GM12878 (cell line): ENCODE data around the gene AQP5. TPM values are rescaled to one million over a fixed set of nuclear protein-coding genes. Genes with fewer than 3 reads are reported as not detected.

Source experiments
- ATAC-seq: fragments of 200-7000 bp; cut with Tn5 transposase; 3 replicates; pipeline ENCODE4 v1.9.1; 2020; ENCODE audit warnings: mild to moderate bottlenecking, moderate library complexity
- BruUV-seq: library from RNA; stranded (reverse); fragments of 400-500 nt; replicated peaks from 2 replicates; lab custom pipeline; 2021; lab: Mats Ljungman, UMichigan
- CTCF ChIA-PET: fragments of 300-600 bp; sonication (Branson Sonifier 250); formaldehyde crosslinking; extraction: SDS; loops from one replicate; lab custom pipeline; 2021; ENCODE audit warnings: inconsistent platforms; lab: Yijun Ruan, JAX
- POLR2A ChIA-PET: fragments of 350-600 bp; formaldehyde crosslinking; extraction: SDS; loops from one replicate; lab custom pipeline; 2021; ENCODE audit warnings: inconsistent platforms; lab: Charles Lee
- RAD21 ChIA-PET: fragments of 300-600 bp; sonication (Branson Sonifier 250); formaldehyde crosslinking; loops from one replicate; lab custom pipeline; 2023; ENCODE audit warnings: antibody characterized with exemption; ENCODE audit not compliant: unreplicated experiment; lab: Charles Lee
- SMC1A ChIA-PET: fragments of 300-600 bp; sonication (Branson Sonifier 250); formaldehyde crosslinking; loops from one replicate; lab custom pipeline; 2023; ENCODE audit not compliant: unreplicated experiment, uncharacterized antibody; lab: Charles Lee
- DNase-seq: peaks from one replicate; pipeline ENCODE4 v3.0.0-alpha.2; 2011; ENCODE audit warnings: low read depth, low spot score
- FAIRE-seq: peaks from 3 replicates; lab custom pipeline; 2011; peaks lifted over from hg19 to GRCh38; lab: Jason Lieb, UNC
- H2AFZ ChIP-seq: 2 replicates; pipeline ENCODE4 v1.6.0; 2011; ENCODE audit warnings: low read depth, low read length, control low read depth; ENCODE audit not compliant: control insufficient read depth
- H3K27ac ChIP-seq: 2 replicates; pipeline ENCODE4 v1.5.1; 2011; ENCODE audit warnings: control low read depth; ENCODE audit not compliant: control insufficient read depth, insufficient read depth
- H3K27me3 ChIP-seq, 2 experiments: replicated peaks in 1 of 2; 2 replicates each; pipeline versions ENCODE4 v1.6.0 to v1.6.1; 2011; ENCODE audit warnings: low read length in 1 of 2; ENCODE audit not compliant: control insufficient read depth in 2 of 2, insufficient read depth in 2 of 2
- H3K36me3 ChIP-seq, 2 experiments: 2 replicates each; pipeline ENCODE4 v1.5.1; 2011; ENCODE audit warnings: low read length in 1 of 2; ENCODE audit not compliant: control insufficient read depth in 2 of 2, insufficient read depth in 2 of 2
- H3K4me1 ChIP-seq: 2 replicates; pipeline ENCODE4 v1.6.1; 2011; ENCODE audit warnings: mild to moderate bottlenecking, low read length, moderate library complexity, mixed read lengths; ENCODE audit not compliant: control insufficient read depth, insufficient read depth
- H3K4me2 ChIP-seq: 2 replicates; pipeline ENCODE4 v1.6.0; 2011; ENCODE audit warnings: control low read depth; ENCODE audit not compliant: control insufficient read depth, insufficient read depth
- H3K4me3 ChIP-seq: fragments of 200-600 bp; sonication (generic); 2 replicates; pipeline ENCODE4 v1.5.1; 2016
- H3K79me2 ChIP-seq: 2 replicates; pipeline ENCODE4 v1.6.0; 2011; ENCODE audit warnings: low read length; ENCODE audit not compliant: control insufficient read depth, insufficient read depth
- H3K9ac ChIP-seq: 2 replicates; pipeline ENCODE4 v1.8.0; 2011; ENCODE audit warnings: low read length, control low read depth, mixed read lengths; ENCODE audit not compliant: control insufficient read depth, insufficient read depth
- H3K9me3 ChIP-seq: replicated peaks from 3 replicates; pipeline ENCODE4 v1.5.1; 2011; ENCODE audit warnings: mild to moderate bottlenecking, low read length; ENCODE audit not compliant: control insufficient read depth, insufficient read depth
- H4K20me1 ChIP-seq: 2 replicates; pipeline ENCODE4 v1.6.0; 2011; ENCODE audit not compliant: control insufficient read depth, insufficient read depth
- EGR1 ChIP-seq, 2 experiments: IDR thresholded peaks; 1 replicate in 1 of 2; 2 replicates in 1 of 2; pipeline ENCODE4 v1.6.1; 2011 to 2012; ENCODE audit warnings: low read depth in 2 of 2, low read length in 2 of 2, borderline replicate concordance in 1 of 2, mild to moderate bottlenecking in 1 of 2, moderate library complexity in 1 of 2
- NR2C2 ChIP-seq: IDR thresholded peaks from 2 replicates; pipeline ENCODE4 v1.6.1; 2011; ENCODE audit warnings: borderline replicate concordance, low read depth; ENCODE audit not compliant: control insufficient read depth, insufficient read length
- STAT1 ChIP-seq: fragments of 450-650 bp; conservative IDR thresholded peaks from 2 replicates; pipeline ENCODE4 v1.6.1; 2014; ENCODE audit warnings: antibody characterized with exemption, mild to moderate bottlenecking
- ZNF274 ChIP-seq: IDR thresholded peaks from one replicate; pipeline ENCODE4 v1.8.0; 2011; ENCODE audit not compliant: insufficient read length, insufficient read depth
- WGBS: methylation state at CpG from one replicate; pipeline ENCODE4 v1.1.6; 2016; ENCODE audit warnings: low lambda C conversion rate; ENCODE audit not compliant: insufficient replicate concordance, insufficient coverage; ENCODE audit errors: missing lambda C conversion rate; 5-methylcytosine and 5-hydroxymethylcytosine counted together
- in situ Hi-C: fragments of 300-500 bp; cut with MboI; formaldehyde crosslinking; loops from 9 replicates; pipeline ENCODE4 v1.14.3; 2018; ENCODE audit warnings: mixed read lengths
- intact Hi-C: fragments of 100-400 bp; cut with micrococcal nuclease; formaldehyde crosslinking; loops from one replicate; pipeline ENCODE4 v1.14.2; 2022; ENCODE audit not compliant: unreplicated experiment
- polyA plus RNA-seq, 11 experiments: library from polyadenylated mRNA; depleted of rRNA in 4 of 11; unstranded in 6 of 11; stranded (reverse) in 5 of 11; fragments of >200 nt; fragmentation: Nextera tagmentation in 4 of 11; fragmentation: Illumina TruSeq in 1 of 11; extraction: Ambion mirVana in 4 of 11; extraction: Trizol in 1 of 11; gene quantifications; 1 replicate in 1 of 11; 2 replicates in 10 of 11; pipeline versions ENCODE4 v1.2.1 to v1.2.3, GENCODE V29; 2011 to 2016; ENCODE audit warnings: inconsistent platforms in 2 of 11, missing spikeins in 2 of 11, low read depth in 1 of 11
- total RNA-seq, 4 experiments: library from RNA; depleted of rRNA in 3 of 4; stranded (reverse); fragments of >200 nt in 3 of 4; fragmentation: Illumina TruSeq in 1 of 4; extraction: Trizol in 1 of 4; gene quantifications; 2 replicates each; pipeline versions ENCODE4 v1.2.1 to v1.2.3, GENCODE V29; 2013 to 2021
- TF ChIP-seq, protein P1 (sequence below): IDR thresholded peaks from 2 replicates; pipeline ENCODE4 v1.6.1; 2011; ENCODE audit warnings: mild to moderate bottlenecking, low read depth, low read length, moderate library complexity; ENCODE audit not compliant: insufficient replicate concordance
- TF ChIP-seq, protein P2 (sequence below): IDR thresholded peaks from 2 replicates; pipeline ENCODE4 v1.6.1; 2011; ENCODE audit warnings: borderline replicate concordance, low read depth, mild to moderate bottlenecking, moderate library complexity, low read length; ENCODE audit not compliant: insufficient read depth, poor library complexity, severe bottlenecking
- TF ChIP-seq, protein P3 (sequence below): fragments of 450-650 bp; IDR thresholded peaks from 2 replicates; pipeline ENCODE4 v1.6.1; 2017; ENCODE audit warnings: mild to moderate bottlenecking, moderate library complexity

The AQP5 gene
- total and polyA plus RNA-seq, 10 of the 15 experiments (the other 5 are each of a cell fraction or from before 2014, with no cell fraction given), result not detected

DNA sequence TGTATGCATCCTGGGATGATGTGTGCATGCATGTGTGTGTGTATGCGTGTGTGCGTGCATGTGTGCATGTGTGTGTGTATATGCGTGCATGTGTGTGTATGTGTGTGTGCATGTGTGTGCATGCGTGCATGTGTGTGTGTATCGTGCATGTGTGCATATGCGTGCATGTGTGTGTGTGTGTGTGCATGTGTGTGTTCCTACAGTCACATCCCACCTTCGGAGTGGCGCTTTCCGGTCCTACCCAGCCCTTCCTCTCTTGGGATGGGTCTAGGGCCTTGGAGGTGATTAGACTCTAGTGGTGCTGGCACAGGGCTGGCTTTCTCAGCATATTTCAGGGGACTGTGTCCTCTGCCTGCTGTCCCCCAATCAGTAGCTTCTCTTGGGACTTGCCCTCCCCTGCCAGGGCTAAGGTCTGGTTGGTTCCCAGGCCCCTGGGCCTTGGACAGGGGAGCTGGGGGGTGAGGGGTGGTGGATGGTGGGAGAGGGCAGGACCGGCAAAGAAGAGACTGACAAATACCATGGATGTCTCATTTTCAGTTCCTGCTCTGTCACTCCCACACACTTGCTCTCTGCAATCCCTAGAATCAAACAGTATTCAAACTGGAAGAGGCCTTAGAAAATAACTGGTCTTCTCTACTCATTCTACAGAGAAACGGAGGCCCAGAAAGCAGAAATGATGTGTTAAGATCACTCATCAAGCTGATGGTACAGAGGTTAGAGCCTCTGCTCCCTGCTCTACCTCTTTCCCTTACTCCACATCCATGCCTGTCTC lies 36.1 kb upstream of the AQP5 start:
- ChIA-PET POLR2A (interaction anchor here (0.6 kb wide), 1 partner anchor 146 kb away, joined by 3 read pairs; no protein-coding TSS in a partner anchor), CTCF (no interaction called here), SMC1A (interaction anchor here (1.0 to 1.3 kb wide), 2 partner anchors 104 to 122 kb away, joined by 3 read pairs; no protein-coding TSS in a partner anchor), RAD21 (no interaction called here)
- Histone ChIP-seq H3K79me2 (no peaks in the 10 kb centered on the region), H4K20me1 (no peaks in the 10 kb centered on the region), H3K4me3 (no peak overlapping the region), H3K4me1 (no peaks in the 10 kb centered on the region), H3K9me3 (no peaks in the 10 kb centered on the region), H3K4me2 (no peak overlapping the region), H2AFZ (no peak overlapping the region), H3K36me3 (no peaks in the 10 kb centered on the region), H3K27me3 (peaks cover 3% of the 10 kb centered on the region in 2 experiments; a peak in 2 of 4 replicates), H3K9ac (no peak overlapping the region), H3K27ac (no peak overlapping the region)
- FAIRE-seq (no peak), ATAC-seq (no peak), DNase-seq (no peak)
- TF ChIP-seq ZNF274 (no peak), EGR1 (IDR thresholded peaks at IDR 0.05; ENCODE audit: borderline replicate concordance in 1 of 2, low read depth in 2 of 2, low read length in 2 of 2) (no peak), STAT1 (no peak), NR2C2 (peak; percentile 24)
- TF ChIP-seq, protein P1, sequence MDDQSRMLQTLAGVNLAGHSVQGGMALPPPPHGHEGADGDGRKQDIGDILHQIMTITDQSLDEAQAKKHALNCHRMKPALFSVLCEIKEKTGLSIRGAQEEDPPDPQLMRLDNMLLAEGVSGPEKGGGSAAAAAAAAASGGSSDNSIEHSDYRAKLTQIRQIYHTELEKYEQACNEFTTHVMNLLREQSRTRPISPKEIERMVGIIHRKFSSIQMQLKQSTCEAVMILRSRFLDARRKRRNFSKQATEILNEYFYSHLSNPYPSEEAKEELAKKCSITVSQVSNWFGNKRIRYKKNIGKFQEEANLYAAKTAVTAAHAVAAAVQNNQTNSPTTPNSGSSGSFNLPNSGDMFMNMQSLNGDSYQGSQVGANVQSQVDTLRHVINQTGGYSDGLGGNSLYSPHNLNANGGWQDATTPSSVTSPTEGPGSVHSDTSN, result peak; percentile 9
- TF ChIP-seq, protein P2, sequence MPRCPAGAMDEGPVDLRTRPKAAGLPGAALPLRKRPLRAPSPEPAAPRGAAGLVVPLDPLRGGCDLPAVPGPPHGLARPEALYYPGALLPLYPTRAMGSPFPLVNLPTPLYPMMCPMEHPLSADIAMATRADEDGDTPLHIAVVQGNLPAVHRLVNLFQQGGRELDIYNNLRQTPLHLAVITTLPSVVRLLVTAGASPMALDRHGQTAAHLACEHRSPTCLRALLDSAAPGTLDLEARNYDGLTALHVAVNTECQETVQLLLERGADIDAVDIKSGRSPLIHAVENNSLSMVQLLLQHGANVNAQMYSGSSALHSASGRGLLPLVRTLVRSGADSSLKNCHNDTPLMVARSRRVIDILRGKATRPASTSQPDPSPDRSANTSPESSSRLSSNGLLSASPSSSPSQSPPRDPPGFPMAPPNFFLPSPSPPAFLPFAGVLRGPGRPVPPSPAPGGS, result peak; percentile 94
- TF ChIP-seq, protein P3, sequence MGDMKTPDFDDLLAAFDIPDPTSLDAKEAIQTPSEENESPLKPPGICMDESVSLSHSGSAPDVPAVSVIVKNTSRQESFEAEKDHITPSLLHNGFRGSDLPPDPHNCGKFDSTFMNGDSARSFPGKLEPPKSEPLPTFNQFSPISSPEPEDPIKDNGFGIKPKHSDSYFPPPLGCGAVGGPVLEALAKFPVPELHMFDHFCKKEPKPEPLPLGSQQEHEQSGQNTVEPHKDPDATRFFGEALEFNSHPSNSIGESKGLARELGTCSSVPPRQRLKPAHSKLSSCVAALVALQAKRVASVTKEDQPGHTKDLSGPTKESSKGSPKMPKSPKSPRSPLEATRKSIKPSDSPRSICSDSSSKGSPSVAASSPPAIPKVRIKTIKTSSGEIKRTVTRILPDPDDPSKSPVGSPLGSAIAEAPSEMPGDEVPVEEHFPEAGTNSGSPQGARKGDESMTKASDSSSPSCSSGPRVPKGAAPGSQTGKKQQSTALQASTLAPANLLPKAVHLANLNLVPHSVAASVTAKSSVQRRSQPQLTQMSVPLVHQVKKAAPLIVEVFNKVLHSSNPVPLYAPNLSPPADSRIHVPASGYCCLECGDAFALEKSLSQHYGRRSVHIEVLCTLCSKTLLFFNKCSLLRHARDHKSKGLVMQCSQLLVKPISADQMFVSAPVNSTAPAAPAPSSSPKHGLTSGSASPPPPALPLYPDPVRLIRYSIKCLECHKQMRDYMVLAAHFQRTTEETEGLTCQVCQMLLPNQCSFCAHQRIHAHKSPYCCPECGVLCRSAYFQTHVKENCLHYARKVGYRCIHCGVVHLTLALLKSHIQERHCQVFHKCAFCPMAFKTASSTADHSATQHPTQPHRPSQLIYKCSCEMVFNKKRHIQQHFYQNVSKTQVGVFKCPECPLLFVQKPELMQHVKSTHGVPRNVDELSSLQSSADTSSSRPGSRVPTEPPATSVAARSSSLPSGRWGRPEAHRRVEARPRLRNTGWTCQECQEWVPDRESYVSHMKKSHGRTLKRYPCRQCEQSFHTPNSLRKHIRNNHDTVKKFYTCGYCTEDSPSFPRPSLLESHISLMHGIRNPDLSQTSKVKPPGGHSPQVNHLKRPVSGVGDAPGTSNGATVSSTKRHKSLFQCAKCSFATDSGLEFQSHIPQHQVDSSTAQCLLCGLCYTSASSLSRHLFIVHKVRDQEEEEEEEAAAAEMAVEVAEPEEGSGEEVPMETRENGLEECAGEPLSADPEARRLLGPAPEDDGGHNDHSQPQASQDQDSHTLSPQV, result no peak
- in situ Hi-C loops, result no loop called here
- BruUV-seq, result no TSS peak
- WGBS, result 62% methylated on average over 11 of the region's 11 CpGs
- intact Hi-C loops, result no loop called here
